HG02870 (cell line): ENCODE results near the gene SCN3B.
A peak's percentile ranks its signal among the peaks of the same experiment; 100 is the strongest.

Experiments used
- ATAC-seq: cut with Tn5 transposase; IDR thresholded peaks from one replicate; pipeline ENCODE4 v1.9.1; 2021; ENCODE audit warnings: mild to moderate bottlenecking, moderate library complexity; ENCODE audit not compliant: unreplicated experiment

Gene SCN3B

GRCh38 chr11:123601743-123602142 is 52.7 kb downstream of the SCN3B start:
- no peak for ATAC-seq

- no peak for ATAC-seq
Measured at GRCh38 chr11:123601136-123601535, 53.3 kb downstream of the SCN3B start.

- ATAC-seq, result no peak
Measured at GRCh38 chr11:123597859-123598258, 56.6 kb downstream of the SCN3B start.

GRCh38 chr11:123594921-123595320 is 59.5 kb downstream of the SCN3B start:
- ATAC-seq, result no peak

GRCh38 chr11:123594188-123594901 is 60.1 kb downstream of the SCN3B start:
- ATAC-seq, result no peak

- no peak for ATAC-seq
Measured at GRCh38 chr11:123593570-123593969, 60.9 kb downstream of the SCN3B start.

- ATAC-seq, result no peak
Measured at GRCh38 chr11:123590296-123590912, 64.0 kb downstream of the SCN3B start.

GRCh38 chr11:123588864-123589262 is 65.6 kb downstream of the SCN3B start:
- no peak for ATAC-seq

GRCh38 chr11:123588117-123588863 is 66.1 kb downstream of the SCN3B start:
- no peak for ATAC-seq

GRCh38 chr11:123587559-123587958 is 66.9 kb downstream of the SCN3B start:
- no peak for ATAC-seq

- no peak for ATAC-seq
Measured at GRCh38 chr11:123587044-123587443, 67.4 kb downstream of the SCN3B start.

GRCh38 chr11:123586568-123586967 is 67.9 kb downstream of the SCN3B start:
- no peak for ATAC-seq

- no peak for ATAC-seq
Measured at GRCh38 chr11:123585706-123586105, 68.7 kb downstream of the SCN3B start.

GRCh38 chr11:123585206-123585605 is 69.2 kb downstream of the SCN3B start:
- no peak for ATAC-seq

- no peak for ATAC-seq
Measured at GRCh38 chr11:123584737-123585136, 69.7 kb downstream of the SCN3B start.

GRCh38 chr11:123584186-123584585 is 70.2 kb downstream of the SCN3B start:
- no peak for ATAC-seq

GRCh38 chr11:123582992-123583504 is 71.4 kb downstream of the SCN3B start:
- ATAC-seq, result no peak

- no peak for ATAC-seq
Measured at GRCh38 chr11:123581651-123582399, 72.6 kb downstream of the SCN3B start.

- ATAC-seq, result peak; percentile 90
Measured at GRCh38 chr11:123580557-123581275, 73.7 kb downstream of the SCN3B start.

- ATAC-seq, result no peak
Measured at GRCh38 chr11:123580137-123580536, 74.3 kb downstream of the SCN3B start.

GRCh38 chr11:123579482-123579812 is 75.0 kb downstream of the SCN3B start:
- no peak for ATAC-seq
